Fibroblast of lung (primary cell): ENCODE data around the gene POLR1B. TPM values are rescaled to one million over a fixed set of nuclear protein-coding genes. Genes with fewer than 3 reads are reported as not detected.

Source experiments
- polyA plus RNA-seq, 2 donors: library from polyadenylated mRNA; depleted of rRNA in 1 of 2; stranded (reverse) in 1 of 2; unstranded in 1 of 2; fragments of >200 nt; gene quantifications; 2 replicates each; pipeline ENCODE4 v1.2.1, GENCODE V29; 2011 to 2012; ENCODE audit warnings: missing spikeins in 1 of 2
- total RNA-seq: library from RNA; depleted of rRNA; stranded (reverse); fragments of >200 nt; gene quantifications from 2 replicates; pipeline ENCODE4 v1.2.1, GENCODE V29; 2014

Gene POLR1B
- total and polyA plus RNA-seq, 2 donors (not counting 1 experiment from before 2014, with no cell fraction given), result 12.2 to 15.5 TPM

Other genes with a start within 250 kb of the POLR1B start
- 9.5 and 13.4 TPM in 2 replicates for gene RGPD8, start 108.8 kb upstream of the POLR1B start, total RNA-seq
- 2.6 and 3.3 TPM in 2 replicates for gene RGPD8, start 108.8 kb upstream of the POLR1B start, polyA plus RNA-seq
- 24.7 and 28.2 TPM in 2 replicates for gene TTL, start 60.3 kb upstream of the POLR1B start, total RNA-seq
- 30.9 and 41.2 TPM in 2 replicates for gene TTL, start 60.3 kb upstream of the POLR1B start, polyA plus RNA-seq
- gene CHCHD5, start 42.1 kb downstream of the POLR1B start, total RNA-seq, result 11.0 and 17.0 TPM in 2 replicates
- 10.5 and 18.0 TPM in 2 replicates for gene CHCHD5, start 42.1 kb downstream of the POLR1B start, polyA plus RNA-seq
- gene SLC20A1, start 103.5 kb downstream of the POLR1B start, total RNA-seq, result 36.7 and 61.3 TPM in 2 replicates
- 77.3 and 154 TPM in 2 replicates for gene SLC20A1, start 103.5 kb downstream of the POLR1B start, polyA plus RNA-seq
- gene NT5DC4, start 178.6 kb downstream of the POLR1B start, total RNA-seq, result not detected in 2 replicates
- gene NT5DC4, start 178.6 kb downstream of the POLR1B start, polyA plus RNA-seq, result not detected in 2 replicates
- 0.26 and 3.0 TPM in 2 replicates for gene CKAP2L, start 222.1 kb downstream of the POLR1B start, total RNA-seq
- gene CKAP2L, start 222.1 kb downstream of the POLR1B start, polyA plus RNA-seq, result 4.4 and 14.5 TPM in 2 replicates
- gene IL1A, start 242.0 kb downstream of the POLR1B start, total RNA-seq, result 0.17 and 0.26 TPM in 2 replicates
- 0.07 and 0.09 TPM in 2 replicates for gene IL1A, start 242.0 kb downstream of the POLR1B start, polyA plus RNA-seq